ENCODE measurements around the gene CYBRD1. TPM values are rescaled to one million over a fixed set of nuclear protein-coding genes. Genes with fewer than 3 reads are reported as not detected.

Gene CYBRD1
- total RNA-seq, 1 donor, result 338 TPM

DNA sequence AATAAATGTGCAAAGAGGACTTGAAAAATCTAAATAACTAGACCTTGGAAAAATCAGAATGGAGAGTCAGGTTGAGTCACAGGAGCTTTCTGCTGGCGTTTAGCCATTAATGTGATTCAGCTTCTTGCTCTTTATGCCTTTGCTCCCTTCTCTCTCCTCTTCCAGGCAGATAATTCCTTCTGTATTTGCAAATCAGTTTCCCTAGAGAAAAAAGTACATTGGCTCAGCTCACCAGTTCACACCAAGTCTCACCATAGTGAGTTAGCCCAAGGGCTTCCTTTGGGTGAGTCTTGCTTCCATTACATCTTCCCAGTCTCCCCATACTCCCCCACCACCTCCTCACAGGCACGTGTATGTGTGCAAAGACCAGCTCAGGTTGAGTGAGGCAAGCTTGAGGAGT, 73.6 kb downstream of the CYBRD1 start:
- Histone ChIP-seq H3K27me3 (ENCODE audit: insufficient read depth, low read length) (peaks cover 5% of the 10 kb centered on the region), H2AFZ (ENCODE audit: low read length) (peak overlapping the region; percentile 75), H3K79me2 (ENCODE audit: insufficient read depth, low read length) (no peaks in the 10 kb centered on the region), H3K9me3 (ENCODE audit: low read depth, low read length) (no peaks in the 10 kb centered on the region), H3K36me3 (ENCODE audit: insufficient read depth, low read length) (no peaks in the 10 kb centered on the region), H3K4me1 (ENCODE audit: insufficient read depth, low read length) (peaks cover 15% of the 10 kb centered on the region), H3K4me3 (ENCODE audit: insufficient read depth, low read length) (no peak overlapping the region), H4K20me1 (ENCODE audit: insufficient read depth, low read length) (no peaks in the 10 kb centered on the region), H3K27ac (ENCODE audit: low read depth, low read length) (peak overlapping the region; percentile 79), H3K4me2 (ENCODE audit: insufficient read depth, low read length) (peak overlapping the region; percentile 46)
- DNase-seq (ENCODE audit: insufficient read length, low spot score, missing footprints), result peak; percentile 85
- TF ChIP-seq, protein P1, sequence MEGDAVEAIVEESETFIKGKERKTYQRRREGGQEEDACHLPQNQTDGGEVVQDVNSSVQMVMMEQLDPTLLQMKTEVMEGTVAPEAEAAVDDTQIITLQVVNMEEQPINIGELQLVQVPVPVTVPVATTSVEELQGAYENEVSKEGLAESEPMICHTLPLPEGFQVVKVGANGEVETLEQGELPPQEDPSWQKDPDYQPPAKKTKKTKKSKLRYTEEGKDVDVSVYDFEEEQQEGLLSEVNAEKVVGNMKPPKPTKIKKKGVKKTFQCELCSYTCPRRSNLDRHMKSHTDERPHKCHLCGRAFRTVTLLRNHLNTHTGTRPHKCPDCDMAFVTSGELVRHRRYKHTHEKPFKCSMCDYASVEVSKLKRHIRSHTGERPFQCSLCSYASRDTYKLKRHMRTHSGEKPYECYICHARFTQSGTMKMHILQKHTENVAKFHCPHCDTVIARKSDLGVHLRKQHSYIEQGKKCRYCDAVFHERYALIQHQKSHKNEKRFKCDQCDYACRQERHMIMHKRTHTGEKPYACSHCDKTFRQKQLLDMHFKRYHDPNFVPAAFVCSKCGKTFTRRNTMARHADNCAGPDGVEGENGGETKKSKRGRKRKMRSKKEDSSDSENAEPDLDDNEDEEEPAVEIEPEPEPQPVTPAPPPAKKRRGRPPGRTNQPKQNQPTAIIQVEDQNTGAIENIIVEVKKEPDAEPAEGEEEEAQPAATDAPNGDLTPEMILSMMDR (IDR thresholded peaks at IDR 0.05; ENCODE audit: extremely low read depth, low read depth, low read length), result no peak

DNA sequence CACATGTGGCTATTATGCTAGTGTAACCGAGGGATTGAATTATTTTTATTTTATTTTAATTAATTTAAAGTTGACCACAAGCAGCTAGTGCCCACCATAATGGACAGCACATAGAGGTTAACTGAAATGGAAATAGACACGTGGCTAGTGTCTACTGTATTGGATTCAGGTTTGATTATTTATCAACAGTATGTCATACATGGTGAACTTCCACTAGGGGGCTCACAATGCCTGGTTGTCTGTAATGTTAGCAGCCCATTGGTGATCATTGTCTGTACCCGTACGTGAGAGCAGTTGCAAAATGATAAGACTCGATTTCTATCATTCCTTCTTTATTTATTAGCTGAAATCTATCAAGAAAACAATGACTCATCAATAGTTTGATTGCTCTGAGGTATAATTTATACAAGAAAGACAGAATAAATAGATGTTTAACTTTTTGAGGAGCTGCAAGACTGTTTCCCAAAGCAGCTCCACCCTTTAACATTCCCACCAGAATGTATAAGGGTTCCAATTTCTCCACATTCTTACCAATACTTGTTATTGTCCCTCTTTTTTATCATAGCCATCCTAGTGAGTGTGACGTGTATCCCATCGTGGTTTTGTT, 76.5 kb downstream of the CYBRD1 start:
- Histone ChIP-seq H3K4me2 (ENCODE audit: insufficient read depth, low read length) (peak overlapping the region; percentile 63), H3K4me3 (ENCODE audit: insufficient read depth, low read length) (peak overlapping the region; percentile 32), H3K4me1 (ENCODE audit: insufficient read depth, low read length) (peaks cover 15% of the 10 kb centered on the region), H3K27ac (ENCODE audit: low read depth, low read length) (no peak overlapping the region), H2AFZ (ENCODE audit: low read length) (peak overlapping the region; percentile 71), H3K9me3 (ENCODE audit: low read depth, low read length) (no peaks in the 10 kb centered on the region), H3K79me2 (ENCODE audit: insufficient read depth, low read length) (no peaks in the 10 kb centered on the region), H4K20me1 (ENCODE audit: insufficient read depth, low read length) (no peaks in the 10 kb centered on the region), H3K36me3 (ENCODE audit: insufficient read depth, low read length) (no peaks in the 10 kb centered on the region), H3K27me3 (ENCODE audit: insufficient read depth, low read length) (peaks cover 5% of the 10 kb centered on the region)
- DNase-seq (ENCODE audit: insufficient read length, low spot score, missing footprints), result peak; percentile 89
- TF ChIP-seq, protein P1 (IDR thresholded peaks at IDR 0.05; ENCODE audit: extremely low read depth, low read depth, low read length), result peak; percentile 81

DNA sequence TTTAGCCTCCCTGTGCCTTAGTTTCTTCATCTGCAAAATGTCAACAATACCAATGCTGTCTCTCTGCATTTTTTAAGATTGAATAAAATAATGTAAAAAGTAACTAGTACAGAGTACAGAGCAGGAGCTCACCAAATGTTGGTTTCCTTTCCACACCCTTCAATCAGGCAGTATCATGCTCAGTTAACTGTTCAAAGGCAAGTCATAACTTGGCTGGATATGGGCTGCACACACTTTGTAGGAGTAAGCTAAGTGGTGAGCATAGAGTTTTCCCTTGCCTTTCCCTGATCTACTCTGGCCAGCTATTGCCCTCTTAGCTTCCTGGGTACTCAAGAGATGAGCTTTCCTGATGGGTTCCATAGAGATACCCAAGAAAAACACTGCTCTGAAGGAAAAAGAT, 77.9 kb downstream of the CYBRD1 start:
- H3K4me3 ChIP-seq (ENCODE audit: insufficient read depth, low read length), result no peak overlapping the region
- no peaks in the 10 kb centered on the region for H3K79me2 ChIP-seq (ENCODE audit: insufficient read depth, low read length)
- no peaks in the 10 kb centered on the region for H3K36me3 ChIP-seq (ENCODE audit: insufficient read depth, low read length)
- H2AFZ ChIP-seq (ENCODE audit: low read length), result no peak overlapping the region
- no peak for DNase-seq (ENCODE audit: insufficient read length, low spot score, missing footprints)
- H3K9me3 ChIP-seq (ENCODE audit: low read depth, low read length), result no peaks in the 10 kb centered on the region
- H4K20me1 ChIP-seq (ENCODE audit: insufficient read depth, low read length), result no peaks in the 10 kb centered on the region
- peaks cover 5% of the 10 kb centered on the region for H3K27me3 ChIP-seq (ENCODE audit: insufficient read depth, low read length)
- H3K4me1 ChIP-seq (ENCODE audit: insufficient read depth, low read length), result peaks cover 15% of the 10 kb centered on the region
- TF ChIP-seq, protein P1 (IDR thresholded peaks at IDR 0.05; ENCODE audit: extremely low read depth, low read depth, low read length), result no peak
- H3K4me2 ChIP-seq (ENCODE audit: insufficient read depth, low read length), result no peak overlapping the region
- H3K27ac ChIP-seq (ENCODE audit: low read depth, low read length), result no peak overlapping the region

DNA sequence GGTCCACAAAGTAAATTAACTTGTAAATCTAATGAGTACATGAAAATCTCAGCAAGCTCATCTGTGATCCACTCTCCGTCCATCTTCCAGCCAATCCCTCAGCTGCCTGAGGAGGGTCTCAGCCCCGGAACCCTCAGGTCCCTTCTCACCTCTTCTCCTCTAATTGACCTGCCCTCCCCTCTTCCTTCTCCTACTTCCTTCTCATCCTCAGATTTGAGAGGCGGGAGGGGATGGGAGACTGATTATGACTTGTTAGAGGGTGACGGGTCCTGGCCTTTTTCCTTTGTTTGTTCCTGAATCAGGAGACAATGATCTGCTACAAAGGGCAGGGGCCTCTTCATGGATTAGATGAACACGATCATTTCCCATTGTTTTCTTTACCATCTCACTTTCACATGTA, 80.1 kb downstream of the CYBRD1 start:
- Histone ChIP-seq H2AFZ (ENCODE audit: low read length) (no peak overlapping the region), H3K79me2 (ENCODE audit: insufficient read depth, low read length) (no peaks in the 10 kb centered on the region), H3K36me3 (ENCODE audit: insufficient read depth, low read length) (no peaks in the 10 kb centered on the region), H4K20me1 (ENCODE audit: insufficient read depth, low read length) (no peaks in the 10 kb centered on the region), H3K27ac (ENCODE audit: low read depth, low read length) (no peak overlapping the region), H3K4me3 (ENCODE audit: insufficient read depth, low read length) (no peak overlapping the region), H3K4me1 (ENCODE audit: insufficient read depth, low read length) (peaks cover 3% of the 10 kb centered on the region), H3K4me2 (ENCODE audit: insufficient read depth, low read length) (no peak overlapping the region), H3K9me3 (ENCODE audit: low read depth, low read length) (no peaks in the 10 kb centered on the region), H3K27me3 (ENCODE audit: insufficient read depth, low read length) (peaks cover 9% of the 10 kb centered on the region)
- DNase-seq (ENCODE audit: insufficient read length, low spot score, missing footprints), result no peak
- TF ChIP-seq, protein P1 (IDR thresholded peaks at IDR 0.05; ENCODE audit: extremely low read depth, low read depth, low read length), result no peak

Small RNAs within 50 kb of the gene (small RNA-seq; reads per million reads assigned to genes)
- gene AC007969.2 (not detected), gene RPL21P38 (not detected)

Other genes with a start within 250 kb of the CYBRD1 start
- 20.9 and 23.9 TPM in 2 replicates for gene METTL8, start 88.5 kb upstream of the CYBRD1 start, total RNA-seq
- gene DCAF17, start 88.2 kb upstream of the CYBRD1 start, total RNA-seq, result 32.6 and 37.7 TPM in 2 replicates
- 109 and 110 TPM in 2 replicates for gene DYNC1I2, start 165.0 kb downstream of the CYBRD1 start, total RNA-seq

All from osteoblast (primary cell).